ENCODE results near the gene TCEAL1.
"Not testable (repeated sequence)": the region's sequence is repeated elsewhere in the genome, so short reads cannot be mapped to it uniquely, and the experiment has no call there.

GRCh38 chrX:103657066-103657465, 28.3 kb downstream of the TCEAL1 start:
- TF ChIP-seq CTCF (optimal IDR thresholded peaks at IDR 0.05 in 1 of 3, IDR thresholded peaks at IDR 0.05 in 1 of 3, conservative IDR thresholded peaks at IDR 0.05 in 1 of 3; ENCODE audit: extremely low read depth in 1 of 3, insufficient read depth in 2 of 3, low read length in 3 of 3); EZH2 (IDR thresholded peaks at IDR 0.05; ENCODE audit: low read length): not testable (repeated sequence)

Measured in keratinocyte (primary cell).